SK-N-SH treated with all-trans-retinoic acid at 6 μM for 48 hours (cell line): ENCODE results near the gene IQCM.
"Not testable (repeated sequence)": the region's sequence is repeated elsewhere in the genome, so short reads cannot be mapped to it uniquely, and the experiment has no call there.

Experiments used
- ESRRG ChIP-seq: fragments of 250-450 bp; sonication (Bioruptor Pico); IDR thresholded peaks from 2 replicates; pipeline ENCODE4 v1.6.1; 2021; ENCODE audit warnings: mild to moderate bottlenecking
- RARB ChIP-seq: fragments of 250-450 bp; sonication (Bioruptor Pico); IDR thresholded peaks from 2 replicates; pipeline ENCODE4 v1.8.0; 2021; ENCODE audit warnings: mild to moderate bottlenecking, moderate library complexity

GRCh38 chr4:149341117-149341516, 474.5 kb downstream of the IQCM start:
- not testable (repeated sequence) for TF ChIP-seq ESRRG, RARB (CRISPR knock-in tag)
